Psoas muscle (tissue), 8 donors: Measurements from ENCODE around the gene AMMECR1L. TPM values are rescaled to one million over a fixed set of nuclear protein-coding genes. Genes with fewer than 3 reads are reported as not detected.

ENCODE experiments used
- ATAC-seq, 4 donors: fragments of 200-7000 bp; cut with Tn5 transposase; one replicate each; pipeline ENCODE4 v1.9.1; 2020; ENCODE audit warnings: moderate library complexity in 3 of 4, mild to moderate bottlenecking in 2 of 4
- DNase-seq, 2 donors: peaks; one replicate each; pipeline ENCODE4 v3.0.0-alpha.2; 2020
- H3K27ac ChIP-seq: fragments of 200-600 bp; one replicate; pipeline ENCODE4 v1.8.0; 2022
- H3K27me3 ChIP-seq, 3 donors: fragments of 200-600 bp in 1 of 3; one replicate each; pipeline versions ENCODE4 v1.6.1 to v1.8.0; 2013 to 2022; ENCODE audit warnings: low read length in 2 of 3, mild to moderate bottlenecking in 2 of 3, moderate library complexity in 1 of 3; ENCODE audit not compliant: insufficient read depth in 3 of 3
- H3K36me3 ChIP-seq, 2 donors: fragments of 200-600 bp in 1 of 2; one replicate each; pipeline versions ENCODE4 v1.6.1 to v1.8.0; 2013 to 2022; ENCODE audit warnings: low read depth in 1 of 2, mild to moderate bottlenecking in 1 of 2, moderate library complexity in 1 of 2; ENCODE audit not compliant: insufficient read depth in 1 of 2
- H3K4me1 ChIP-seq: fragments of 200-600 bp; one replicate; pipeline ENCODE4 v1.8.0; 2022
- H3K4me3 ChIP-seq: fragments of 200-600 bp; one replicate; pipeline ENCODE4 v1.8.0; 2022; ENCODE audit warnings: mild to moderate bottlenecking
- H3K9me3 ChIP-seq: fragments of 200-600 bp; one replicate; pipeline ENCODE4 v1.8.0; 2022
- CTCF ChIP-seq: fragments of 200-600 bp; IDR thresholded peaks from one replicate; pipeline ENCODE4 v1.8.0; 2022; ENCODE audit warnings: antibody characterized with exemption
- WGBS, 3 donors: extraction: QIAGEN DNeasy Blood & Tissue Kit; methylation state at CpG; one replicate each; pipeline versions ENCODE4 v1.1.6 to v1.1.7; 2013; 5-methylcytosine and 5-hydroxymethylcytosine counted together
- intact Hi-C, 2 donors: fragments of 100-400 bp; cut with DNase I; formaldehyde crosslinking; loops; one replicate each; pipeline versions ENCODE4 v1.11.0 to v1.14.2; 2022
- polyA plus RNA-seq, 3 donors: library from polyadenylated mRNA; stranded (reverse); fragments of 200-250 nt; gene quantifications; one replicate each; pipeline ENCODE4 v1.2.3, GENCODE V29; 2013
- total RNA-seq, 4 donors: library from RNA; stranded (reverse); fragmentation: NEBNext Ultra II Directional in 2 of 4; extraction: Animal tissue kit (Norgen Biotek cat#: 25700) in 2 of 4; gene quantifications; one replicate each; pipeline versions ENCODE4 v1.2.1 to v1.2.4, GENCODE V29; 2021 to 2023
- donor health status: healthy with polysubstance abuse.
- donor health status: DM: no; HTN: no; CAD: no; lungs with moderate emphysema.
- donor health status: Bipolar disorder and iron deficiency.
- donor health status: healthy.
- donor health status: DM: yes; HTN: yes; CAD: no.
- donor health status: DM: no; HTN: no; CAD: no.
- donor health status: DM: no; HTN: no; CAD: no.
- donor health status: DM: yes; HTN: yes; CAD: no.

Gene AMMECR1L
- total and polyA plus RNA-seq, 7 donors, result 6.2 to 14.8 (median 11.0) TPM

- Histone ChIP-seq H3K4me1 (no peaks in the 10 kb centered on the region), H3K27me3 (no peaks in the 10 kb centered on the region), H3K36me3 (peaks cover 25 to 83% of the 10 kb centered on the region in 2 donors), H3K9me3 (no peaks in the 10 kb centered on the region), H3K27ac (no peak overlapping the region), H3K4me3 (no peak overlapping the region)
- no peak for TF ChIP-seq CTCF
- ATAC-seq (no peak), DNase-seq (no peak)
- intact Hi-C loops, result no loop called here
Observed at GRCh38 chr2:127865926-127866325, 19.8 kb downstream of the AMMECR1L start.

GRCh38 chr2:127864877-127865276, 20.9 kb downstream of the AMMECR1L start:
- Histone ChIP-seq H3K27ac (no peak overlapping the region), H3K27me3 (no peaks in the 10 kb centered on the region), H3K9me3 (no peaks in the 10 kb centered on the region), H3K4me3 (no peak overlapping the region), H3K36me3 (peaks cover 25 to 72% of the 10 kb centered on the region in 2 donors), H3K4me1 (peaks cover under 1% of the 10 kb centered on the region)
- peak; percentile 58 to 83 (median 64) for ATAC-seq
- WGBS, 3 donors, result 57 to 75% (median 67%) methylated on average over 11 of the region's 11 CpGs
- DNase-seq, result peak in 1 of 2 donors; percentile 64
- TF ChIP-seq CTCF, result no peak
- intact Hi-C loops, result no loop called here

- Histone ChIP-seq H3K36me3 (peaks cover 16 to 46% of the 10 kb centered on the region in 2 donors), H3K27ac (no peak overlapping the region), H3K4me3 (no peak overlapping the region), H3K4me1 (peaks cover 8% of the 10 kb centered on the region), H3K9me3 (no peaks in the 10 kb centered on the region), H3K27me3 (no peaks in the 10 kb centered on the region)
- 78 to 81% (median 79%) methylated on average over 15 of the region's 15 CpGs for WGBS, 3 donors
- intact Hi-C loops, result no loop called here
- ATAC-seq, result no peak
- no peak for TF ChIP-seq CTCF
- DNase-seq, result no peak
Observed at GRCh38 chr2:127862228-127862627, 23.5 kb downstream of the AMMECR1L start.

GRCh38 chr2:127860130-127860529, 25.6 kb downstream of the AMMECR1L start:
- intact Hi-C loops, result no loop called here

More at GRCh38 chr2:127860130-127860529, 25.6 kb downstream of the AMMECR1L start:
- ATAC-seq, result no peak
- DNase-seq, result no peak
- no peak for TF ChIP-seq CTCF
- peaks cover 16 to 25% of the 10 kb centered on the region in 2 donors for H3K36me3 ChIP-seq
- H3K9me3 ChIP-seq, result no peaks in the 10 kb centered on the region
- H3K27me3 ChIP-seq, result no peaks in the 10 kb centered on the region
- H3K4me1 ChIP-seq, result peaks cover 26% of the 10 kb centered on the region
- peak overlapping the region; percentile 38 for H3K27ac ChIP-seq
- H3K4me3 ChIP-seq, result no peak overlapping the region
- 42 to 47% (median 44%) methylated on average over 5 of the region's 5 CpGs for WGBS, 3 donors
